SK-N-SH treated with all-trans-retinoic acid at 6 μM for 48 hours (cell line): ENCODE data around the gene PSEN2.

Experiments used
- BACH2 ChIP-seq: fragments of 250-450 bp; sonication (Bioruptor Pico); IDR thresholded peaks from 2 replicates; pipeline ENCODE4 v1.9.0; 2021; ENCODE audit warnings: mild to moderate bottlenecking, borderline replicate concordance
- CREB5 ChIP-seq: fragments of 250-450 bp; sonication (Bioruptor Pico); IDR thresholded peaks from 2 replicates; pipeline ENCODE4 v1.5.1; 2020; ENCODE audit warnings: low read depth, mild to moderate bottlenecking, moderate library complexity
- CSRNP3 ChIP-seq: fragments of 250-450 bp; sonication (Bioruptor Pico); IDR thresholded peaks from 2 replicates; pipeline ENCODE4 v1.5.1; 2021; ENCODE audit warnings: mild to moderate bottlenecking, moderate library complexity
- ESRRG ChIP-seq: fragments of 250-450 bp; sonication (Bioruptor Pico); IDR thresholded peaks from 2 replicates; pipeline ENCODE4 v1.6.1; 2021; ENCODE audit warnings: mild to moderate bottlenecking
- OSR1 ChIP-seq: fragments of 250-450 bp; sonication (Bioruptor Pico); IDR thresholded peaks from 2 replicates; pipeline ENCODE4 v1.8.0; 2022; ENCODE audit warnings: moderate library complexity, mild to moderate bottlenecking, inconsistent platforms
- ZFP30 ChIP-seq: fragments of 450-650 bp; formaldehyde crosslinking; IDR thresholded peaks from 2 replicates; pipeline ENCODE4 v1.5.0; 2022; ENCODE audit warnings: mild to moderate bottlenecking, moderate library complexity

DNA sequence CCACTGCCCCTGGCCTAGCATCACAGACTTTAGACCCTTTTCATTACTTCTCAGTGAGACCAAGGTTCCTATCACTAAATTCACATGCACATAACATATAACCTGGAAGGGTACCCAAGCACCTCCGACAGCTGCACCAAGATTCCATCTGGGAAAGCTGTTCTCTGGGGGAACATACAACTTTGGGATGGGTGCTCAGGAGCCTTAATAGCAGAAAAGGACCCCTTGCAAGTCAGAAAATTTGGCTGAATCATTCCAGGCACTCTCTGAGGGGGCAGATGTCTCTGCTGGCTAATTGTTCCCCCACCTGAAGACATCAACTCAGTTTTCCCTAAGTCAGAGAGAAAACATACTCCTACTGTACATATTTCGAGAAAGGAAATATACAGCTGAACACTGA, 41.3 kb upstream of the PSEN2 start:
- TF ChIP-seq CSRNP3 (CRISPR knock-in tag) = no peak
- no peak for TF ChIP-seq ZFP30 (CRISPR knock-in tag)
- TF ChIP-seq OSR1 (CRISPR knock-in tag) = no peak
- TF ChIP-seq BACH2 (CRISPR knock-in tag) = no peak
- no peak for TF ChIP-seq ESRRG (CRISPR knock-in tag)
- no peak for TF ChIP-seq CREB5 (CRISPR knock-in tag)
